Nasal cavity respiratory epithelium epithelial cell of viscerocranial mucosa (primary cell): Measurements from ENCODE around the gene OR1L4. TPM values are rescaled to one million over a fixed set of nuclear protein-coding genes. Genes with fewer than 3 reads are reported as not detected.

Experiments
- total RNA-seq: library from RNA; depleted of rRNA; stranded (reverse); fragments of >200 nt; gene quantifications from 2 replicates; pipeline ENCODE4 v1.2.3, GENCODE V29; 2014

The OR1L4 gene
- total RNA-seq, result not detected in 2 replicates

DNA sequence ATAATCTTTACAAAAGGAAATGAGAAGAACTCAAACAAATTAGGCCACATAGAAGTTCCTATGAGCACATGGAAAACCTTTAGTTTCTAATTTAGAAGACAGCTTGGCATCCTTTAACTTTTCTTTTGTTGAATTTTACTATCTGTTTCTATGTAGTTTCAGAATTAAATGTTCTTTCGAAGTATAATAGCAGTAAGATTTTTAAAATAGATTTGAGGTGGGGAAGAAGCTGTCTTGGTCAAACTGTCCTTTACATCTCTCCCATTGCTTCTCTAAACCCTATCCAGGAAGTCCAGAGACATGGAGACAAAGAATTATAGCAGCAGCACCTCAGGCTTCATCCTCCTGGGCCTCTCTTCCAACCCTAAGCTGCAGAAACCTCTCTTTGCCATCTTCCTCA is at the start of gene OR1L4:
TSS of gene OR1L4 (plus strand) at position 301 of the 400 bp plus-strand sequence. CDS start at position 301, 0 bp downstream.

GRCh38 chr9:122742003-122742402 is 18.2 kb downstream of the OR1L4 start, which contains the start of gene OR1L6:
Gene OR1L6, plus strand, starts transcription at chr9:122742303. Its CDS starts 7,545 bp downstream, at chr9:122749848.

Other genes with a start within 250 kb of the OR1L4 start
- gene OR1J1, start 246.1 kb upstream of the OR1L4 start, total RNA-seq, result not detected in 2 replicates
- gene OR1J2, start 213.2 kb upstream of the OR1L4 start, total RNA-seq, result not detected in 2 replicates
- not detected in 2 replicates for gene OR1J4, start 204.8 kb upstream of the OR1L4 start, total RNA-seq
- gene OR1N1, start 196.7 kb upstream of the OR1L4 start, total RNA-seq, result not detected in 2 replicates
- not detected in 2 replicates for gene OR1N2, start 170.9 kb upstream of the OR1L4 start, total RNA-seq
- not detected in 2 replicates for gene OR1L8, start 140.6 kb upstream of the OR1L4 start, total RNA-seq
- not detected in 2 replicates for gene OR1Q1, start 109.3 kb upstream of the OR1L4 start, total RNA-seq
- not detected in 2 replicates for gene OR1B1, start 66.4 kb upstream of the OR1L4 start, total RNA-seq
- not detected in 2 replicates for gene OR1L1, start 62.3 kb upstream of the OR1L4 start, total RNA-seq
- gene OR1L3, start 48.9 kb upstream of the OR1L4 start, total RNA-seq, result not detected in 2 replicates
- gene OR1L6, start 18.3 kb downstream of the OR1L4 start, total RNA-seq, result not detected in 2 replicates
- gene OR5C1, start 64.9 kb downstream of the OR1L4 start, total RNA-seq, result not detected in 2 replicates
- gene OR1K1, start 76.1 kb downstream of the OR1L4 start, total RNA-seq, result not detected in 2 replicates
- 24.9 and 33.2 TPM in 2 replicates for gene PDCL, start 104.6 kb downstream of the OR1L4 start, total RNA-seq
- gene RC3H2, start 181.4 kb downstream of the OR1L4 start, total RNA-seq, result 57.8 and 81.7 TPM in 2 replicates
- 16.1 and 21.9 TPM in 2 replicates for gene ZBTB6, start 189.3 kb downstream of the OR1L4 start, total RNA-seq
- 2.4 and 5.1 TPM in 2 replicates for gene ZBTB26, start 207.5 kb downstream of the OR1L4 start, total RNA-seq
- 51.3 and 71.9 TPM in 2 replicates for gene RABGAP1, start 217.0 kb downstream of the OR1L4 start, total RNA-seq